Epithelial cell of proximal tubule (primary cell): ENCODE measurements around the gene TRAF3IP1. TPM values are rescaled to one million over a fixed set of nuclear protein-coding genes. Genes with fewer than 3 reads are reported as not detected.

Experiments used
- DNase-seq: peaks from one replicate; pipeline ENCODE4 v3.0.0-alpha.2; 2011; ENCODE audit warnings: low read depth
- H3K4me3 ChIP-seq: 2 replicates; pipeline ENCODE4 v1.5.1; 2011; ENCODE audit warnings: low read depth, mild to moderate bottlenecking, low read length
- CTCF ChIP-seq: conservative IDR thresholded peaks from 2 replicates; pipeline ENCODE4 v1.5.1; 2012; ENCODE audit warnings: low read depth, mild to moderate bottlenecking, low read length
- total RNA-seq: library from RNA; depleted of rRNA; stranded (reverse); fragments of >200 nt; gene quantifications from 2 replicates; pipeline ENCODE4 v1.2.3, GENCODE V29; 2015

The TRAF3IP1 gene
- total RNA-seq, 1 donor from 2014 or later: 8.5 TPM

DNA sequence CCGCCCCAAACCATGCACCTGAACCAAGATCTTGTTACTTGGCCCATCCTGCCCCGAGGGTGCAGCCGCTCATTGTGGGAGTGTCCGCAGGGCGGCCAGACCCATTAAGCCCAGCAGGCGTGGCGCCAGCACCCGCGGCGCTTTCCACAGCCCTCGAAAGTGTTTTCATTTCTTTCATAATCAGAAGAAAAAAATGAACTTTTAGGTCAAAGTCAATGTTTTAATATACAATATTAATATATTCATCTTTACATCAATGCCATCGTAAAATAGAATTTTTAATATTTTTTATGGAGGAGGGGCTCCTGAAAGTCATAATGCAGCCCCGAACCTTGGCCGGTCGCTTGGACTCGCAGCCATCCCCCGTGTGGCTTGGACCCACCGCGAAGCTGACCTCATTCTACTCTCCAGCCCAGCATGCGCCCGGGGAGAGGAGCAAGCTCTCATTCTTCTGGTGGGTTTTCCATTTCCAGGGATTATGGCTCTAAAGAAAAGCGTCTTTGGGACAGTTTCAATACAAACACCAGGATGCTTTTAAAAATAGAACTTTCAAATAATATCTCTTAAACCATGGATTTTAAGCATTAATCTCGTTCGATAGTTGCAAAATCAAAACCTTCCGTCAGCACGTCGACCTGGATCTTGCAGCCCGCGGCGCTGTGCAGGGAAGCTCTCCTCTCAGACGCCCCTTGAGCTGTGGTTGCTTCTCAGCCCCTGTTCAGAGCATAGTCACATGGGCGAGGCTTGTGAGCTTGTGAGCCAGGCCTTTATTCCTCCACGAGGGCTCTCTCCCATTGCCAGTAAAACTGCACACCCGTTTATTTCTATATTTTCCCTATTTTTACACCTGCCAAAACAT is 89.3 kb downstream of the TRAF3IP1 start:
- TF ChIP-seq CTCF: no peak
- DNase-seq: no peak
- H3K4me3 ChIP-seq: no peak overlapping the region

GRCh38 chr2:238412067-238412767 is 91.9 kb downstream of the TRAF3IP1 start:
- TF ChIP-seq CTCF: no peak
- DNase-seq: no peak
- no peak overlapping the region for H3K4me3 ChIP-seq

GRCh38 chr2:238413368-238413767 is 93.0 kb downstream of the TRAF3IP1 start:
- no peak for TF ChIP-seq CTCF
- H3K4me3 ChIP-seq: no peak overlapping the region
- no peak for DNase-seq

GRCh38 chr2:238415036-238415764 is 94.9 kb downstream of the TRAF3IP1 start:
- TF ChIP-seq CTCF: no peak
- no peak for DNase-seq
- H3K4me3 ChIP-seq: no peak overlapping the region

- no peak for DNase-seq
- TF ChIP-seq CTCF: no peak
- no peak overlapping the region for H3K4me3 ChIP-seq
Measured at GRCh38 chr2:238415893-238416292, 95.6 kb downstream of the TRAF3IP1 start.

DNA sequence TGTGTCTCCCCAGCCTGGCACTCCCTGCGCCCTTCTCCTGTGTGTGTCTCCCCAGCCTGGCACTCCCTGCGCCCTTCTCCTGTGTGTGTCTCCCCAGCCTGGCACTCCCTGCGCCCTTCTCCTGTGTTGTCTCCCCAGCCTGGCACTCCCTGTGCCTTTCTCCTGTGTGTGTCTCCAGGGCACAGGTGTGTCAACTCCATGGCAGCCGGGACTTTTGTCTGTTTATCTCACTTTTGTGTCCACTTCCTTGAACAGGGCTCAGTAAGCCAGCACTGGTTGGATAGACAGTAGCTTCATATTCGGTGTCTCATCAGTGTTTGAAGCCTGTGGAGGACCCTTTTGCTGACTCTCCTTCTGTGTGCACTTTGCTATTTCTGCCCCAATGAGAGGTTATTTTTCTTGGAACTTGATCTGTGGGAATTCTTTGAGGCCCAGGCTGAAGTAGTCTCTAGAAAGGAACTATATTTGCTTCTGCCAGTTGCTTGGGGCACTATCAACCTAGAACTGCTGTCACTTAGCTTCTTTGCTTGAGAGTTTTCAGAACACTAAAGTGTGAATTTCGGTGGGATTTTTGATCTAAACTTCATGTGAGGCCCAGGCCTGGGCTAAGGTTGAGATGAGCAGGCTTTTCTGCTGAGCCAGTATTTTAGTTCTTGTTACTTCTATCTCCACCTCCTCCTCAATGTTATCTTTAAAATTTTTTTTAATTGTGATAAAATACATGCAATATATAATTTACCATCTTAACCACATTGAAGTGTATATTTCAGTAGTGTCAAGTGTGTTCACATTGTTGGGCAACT is 98.1 kb downstream of the TRAF3IP1 start:
- no peak overlapping the region for H3K4me3 ChIP-seq
- no peak for TF ChIP-seq CTCF
- DNase-seq: no peak
